Activated CD4-positive, alpha-beta T cell treated with anti-CD3 and anti-CD28 coated beads, Interleukin-2, amount 50 U/mL, for 48 hours (primary cell): Measurements from ENCODE around the gene MAPKAPK2.
A peak's percentile ranks its signal among the peaks of the same experiment; 100 is the strongest.
"Not testable (repeated sequence)": the region's sequence is repeated elsewhere in the genome, so short reads cannot be mapped to it uniquely, and the experiment has no call there.

ENCODE experiments used
- DNase-seq, 2 experiments: peaks; one replicate each; pipeline ENCODE4 v3.0.0-alpha.2; 2020

MAPKAPK2 gene

DNA sequence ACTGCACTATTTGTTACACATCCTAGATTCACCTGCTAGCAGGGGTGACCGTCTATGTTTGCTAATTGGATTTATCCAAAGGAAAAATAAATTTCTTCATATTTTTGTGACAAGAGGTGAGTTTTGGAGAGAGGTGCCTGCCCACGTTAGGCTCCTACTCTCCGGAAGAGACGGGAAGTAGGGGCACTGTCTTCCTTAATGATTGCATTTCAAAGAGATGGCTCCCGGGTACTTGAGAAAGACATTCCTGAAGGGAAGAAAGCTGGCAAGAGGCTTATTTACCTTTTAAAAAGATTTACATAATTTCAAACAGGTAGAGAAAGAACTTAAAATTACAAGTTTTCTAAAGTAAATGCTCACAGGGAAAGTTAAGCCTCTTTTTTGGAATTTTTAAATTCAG, 67.2 kb downstream of the MAPKAPK2 start:
- no peak for DNase-seq

DNA sequence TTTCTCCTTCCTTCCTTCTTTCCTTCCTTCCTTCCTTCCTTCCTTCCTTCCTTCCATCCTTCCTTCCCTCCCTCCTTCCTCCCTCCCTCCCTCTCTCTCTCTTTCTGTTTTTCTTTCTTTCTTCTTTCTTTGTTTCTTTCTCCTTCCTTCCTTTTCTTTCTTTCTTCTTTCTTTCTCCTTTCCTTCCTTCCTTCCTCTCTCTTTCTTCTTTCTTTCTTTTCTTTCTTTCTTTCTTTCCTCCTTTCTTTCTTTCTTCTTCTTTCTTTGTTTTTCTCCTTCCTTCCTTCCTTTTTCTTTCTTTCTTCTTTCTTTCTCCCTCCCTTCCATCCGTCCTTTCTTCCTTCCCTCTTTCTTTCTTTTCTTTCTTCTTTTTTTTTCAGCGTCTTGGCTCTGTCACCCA, 67.8 kb downstream of the MAPKAPK2 start:
- DNase-seq: no peak

DNA sequence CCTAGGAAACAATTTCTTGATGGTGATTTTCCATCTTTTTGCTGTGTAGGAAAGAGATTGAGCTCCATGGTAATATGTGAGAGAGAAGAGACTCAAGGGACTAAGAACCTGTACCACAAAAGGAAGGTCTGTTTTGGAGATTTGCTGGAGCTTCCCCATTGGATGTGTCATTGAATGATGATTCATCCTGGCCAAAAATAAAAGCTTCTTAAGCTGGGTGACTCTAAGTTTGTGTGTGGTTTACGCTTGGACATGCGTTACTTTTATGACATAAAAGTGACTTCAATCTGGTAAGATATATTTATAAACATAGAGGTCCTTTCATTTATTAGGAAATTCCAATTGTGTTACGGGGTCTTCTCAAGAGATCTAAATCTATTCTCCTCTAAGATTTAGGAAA, 68.4 kb downstream of the MAPKAPK2 start:
- no peak for DNase-seq

DNA sequence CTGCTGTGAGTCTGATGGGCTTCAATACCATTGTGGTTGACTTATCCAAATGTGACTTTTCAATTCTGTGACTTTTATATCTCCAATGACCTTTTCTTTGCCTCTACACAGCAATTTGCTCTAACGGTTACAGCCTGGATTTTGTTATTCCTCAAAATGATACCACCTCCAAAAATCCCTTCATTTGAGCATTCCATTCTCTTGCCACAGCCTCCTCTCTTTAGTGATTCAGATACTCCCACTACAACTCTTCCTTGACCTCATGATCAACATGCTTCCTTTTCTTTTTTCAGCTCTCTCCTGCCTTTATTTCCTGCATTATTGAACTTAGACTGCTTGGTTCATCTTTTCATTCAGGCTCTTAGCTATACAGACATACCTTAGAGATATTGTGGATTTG, 69.3 kb downstream of the MAPKAPK2 start:
- no peak for DNase-seq

DNA sequence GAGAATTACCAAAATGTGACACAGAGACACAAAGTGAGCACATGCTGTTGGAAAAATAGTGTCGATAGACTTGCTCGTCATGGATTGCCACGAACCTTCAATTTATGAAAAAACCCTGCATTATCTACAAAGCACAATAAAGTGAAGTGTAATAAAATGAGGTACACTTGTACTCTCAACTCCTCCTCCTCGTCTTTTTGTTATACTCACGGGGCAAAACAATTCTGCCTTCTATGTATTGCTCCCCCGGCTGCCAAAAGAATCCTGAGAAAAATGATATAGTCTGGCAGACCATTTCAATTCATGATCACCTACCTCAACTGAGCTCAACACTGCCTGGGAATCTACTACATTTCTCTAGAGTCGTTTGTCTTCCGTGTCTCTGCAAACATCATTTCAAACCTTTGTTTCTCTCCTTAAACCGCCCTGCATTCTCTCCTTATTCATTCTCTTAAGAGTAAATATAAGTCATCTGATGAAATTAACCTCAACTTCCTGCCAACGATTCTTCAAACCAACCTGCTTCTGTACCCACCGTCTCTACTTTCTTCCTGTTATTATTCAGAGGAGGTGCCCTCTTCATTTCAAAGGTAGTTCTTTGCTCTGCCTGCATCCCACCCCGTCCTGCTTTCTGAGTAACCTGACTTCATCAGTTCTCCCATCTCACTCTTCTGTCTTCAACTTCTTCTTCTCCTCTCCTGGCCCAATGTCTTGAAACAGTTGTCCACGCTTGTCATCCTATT, 73.0 kb downstream of the MAPKAPK2 start:
- DNase-seq: no peak

DNA sequence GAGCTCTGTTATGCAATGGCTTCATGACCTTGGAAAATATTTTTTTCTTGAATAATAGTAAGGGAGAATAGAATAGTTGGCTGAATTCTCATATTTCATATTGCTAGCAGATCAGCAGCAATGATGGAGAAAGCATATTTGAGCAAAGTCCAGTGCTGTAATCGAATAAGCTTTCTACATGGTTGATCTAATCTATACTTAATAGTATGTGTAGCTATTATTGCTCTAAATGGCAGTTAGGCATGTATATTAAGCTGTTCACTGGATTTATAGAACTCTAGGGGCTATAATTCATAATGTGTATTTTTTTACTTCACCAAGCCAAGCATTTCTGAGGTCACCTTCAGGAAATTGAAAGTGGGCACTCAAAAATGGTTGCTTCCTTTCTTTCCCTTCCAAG, 75.9 kb downstream of the MAPKAPK2 start:
- DNase-seq: no peak

DNA sequence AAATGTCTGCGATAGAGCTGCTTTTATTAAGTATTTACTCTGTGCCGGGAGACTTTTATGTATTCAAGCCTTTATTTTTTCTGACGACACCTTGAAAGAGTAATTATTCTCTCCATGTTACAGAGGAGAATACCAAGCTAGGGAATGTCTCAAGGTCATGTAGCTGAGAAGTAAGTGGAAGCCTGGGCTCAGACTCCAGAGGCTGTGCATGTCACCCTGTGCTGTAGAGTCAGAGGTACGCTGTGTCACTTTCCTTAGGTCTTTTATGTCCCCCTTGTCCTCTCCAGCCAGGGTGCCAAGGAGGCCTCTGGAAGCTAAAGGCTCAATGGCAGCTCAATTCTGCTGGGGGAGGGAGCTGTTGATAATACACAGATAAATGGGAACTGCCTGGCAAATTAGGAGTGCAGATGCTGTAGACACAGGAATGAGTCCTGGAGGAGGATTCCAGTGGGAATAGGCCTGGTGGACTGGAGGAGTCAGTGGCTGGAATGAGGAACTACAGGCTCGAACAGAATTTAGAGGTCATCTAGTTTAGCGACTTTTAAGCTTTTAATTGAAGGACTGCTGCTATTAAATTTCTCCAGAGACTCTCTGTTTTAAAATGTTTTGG, 76.6 kb downstream of the MAPKAPK2 start:
- DNase-seq: no peak

DNA sequence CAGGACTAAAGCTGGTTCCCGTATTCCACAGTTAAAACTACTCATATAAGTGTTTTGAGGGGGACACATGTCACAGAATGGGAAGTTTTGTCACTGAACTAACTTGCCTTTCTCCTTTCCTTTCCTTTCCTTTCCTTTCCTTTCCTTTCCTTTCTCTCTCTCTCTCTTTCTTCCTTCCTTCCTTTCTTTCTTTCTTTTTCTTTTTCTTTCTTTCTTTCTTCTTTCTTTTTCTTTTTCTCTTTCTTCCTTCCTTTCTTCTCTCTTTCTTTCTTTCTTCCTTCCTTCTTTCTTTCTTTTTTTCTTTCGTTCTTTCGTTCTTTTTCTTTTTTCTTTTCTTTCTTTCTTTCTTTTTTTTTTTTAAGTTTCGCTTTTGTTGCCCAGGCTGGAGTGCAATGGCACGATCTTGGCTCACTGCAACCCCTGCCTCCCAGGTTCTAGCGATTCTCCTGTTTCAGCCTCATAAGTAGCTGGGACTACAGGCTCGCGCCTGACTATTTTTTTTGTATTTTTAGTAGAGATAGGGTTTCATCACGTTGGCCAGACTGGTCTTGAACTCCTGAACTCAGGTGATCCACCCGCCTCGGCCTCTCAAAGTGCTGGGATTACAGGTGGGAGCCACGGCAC, 78.1 kb downstream of the MAPKAPK2 start:
- not testable (repeated sequence) for DNase-seq

DNA sequence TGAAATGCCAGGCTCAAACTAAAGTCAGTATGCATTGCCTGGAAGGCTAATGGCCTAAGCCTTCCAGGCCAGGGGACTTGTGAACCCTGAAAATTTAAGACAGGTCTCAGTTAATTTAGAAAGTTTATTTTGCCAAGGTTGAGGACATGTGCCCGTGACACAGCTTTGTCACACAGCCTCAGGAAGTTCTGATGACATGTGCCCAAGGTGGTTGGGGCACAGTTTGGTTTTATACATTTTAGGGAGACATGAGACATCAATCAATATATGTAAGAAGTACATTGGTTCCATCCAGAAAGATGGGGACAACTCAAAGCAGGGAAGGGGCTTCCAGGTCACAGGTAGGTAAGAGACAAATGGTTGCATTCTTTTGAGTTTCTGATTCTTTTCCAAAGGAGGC, 81.1 kb downstream of the MAPKAPK2 start:
- DNase-seq: not testable (repeated sequence)

DNA sequence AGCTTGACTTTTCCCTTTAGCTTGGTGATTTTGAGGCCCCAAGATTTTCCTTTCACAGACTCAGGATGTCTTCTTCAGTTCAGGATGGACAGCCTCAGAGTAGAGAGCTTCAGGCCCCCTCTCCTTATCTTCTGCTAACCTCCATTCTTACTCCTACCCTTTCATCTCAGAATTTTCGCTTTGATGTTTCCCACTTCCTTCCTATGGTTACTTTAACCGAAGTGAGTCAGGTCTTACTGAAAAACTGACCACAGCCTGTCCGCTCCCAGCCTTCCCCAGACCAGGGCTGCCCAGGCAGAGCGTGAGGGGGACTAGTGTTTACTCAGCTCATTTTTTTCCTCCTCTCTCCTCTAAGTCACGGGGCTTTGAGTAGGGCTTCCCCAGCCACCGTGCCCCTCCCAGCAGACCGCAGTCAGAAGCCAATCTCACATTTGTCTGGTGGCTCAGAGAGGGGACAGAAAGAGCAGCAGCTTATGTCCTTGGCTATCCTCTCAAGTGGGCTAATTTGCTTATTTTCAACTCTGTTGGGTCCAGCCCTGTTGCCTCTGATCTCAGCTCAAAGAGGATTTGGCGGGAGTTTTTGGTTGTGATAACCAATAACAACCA, 81.6 kb downstream of the MAPKAPK2 start:
- peak; percentile 61 to 75 for DNase-seq

DNA sequence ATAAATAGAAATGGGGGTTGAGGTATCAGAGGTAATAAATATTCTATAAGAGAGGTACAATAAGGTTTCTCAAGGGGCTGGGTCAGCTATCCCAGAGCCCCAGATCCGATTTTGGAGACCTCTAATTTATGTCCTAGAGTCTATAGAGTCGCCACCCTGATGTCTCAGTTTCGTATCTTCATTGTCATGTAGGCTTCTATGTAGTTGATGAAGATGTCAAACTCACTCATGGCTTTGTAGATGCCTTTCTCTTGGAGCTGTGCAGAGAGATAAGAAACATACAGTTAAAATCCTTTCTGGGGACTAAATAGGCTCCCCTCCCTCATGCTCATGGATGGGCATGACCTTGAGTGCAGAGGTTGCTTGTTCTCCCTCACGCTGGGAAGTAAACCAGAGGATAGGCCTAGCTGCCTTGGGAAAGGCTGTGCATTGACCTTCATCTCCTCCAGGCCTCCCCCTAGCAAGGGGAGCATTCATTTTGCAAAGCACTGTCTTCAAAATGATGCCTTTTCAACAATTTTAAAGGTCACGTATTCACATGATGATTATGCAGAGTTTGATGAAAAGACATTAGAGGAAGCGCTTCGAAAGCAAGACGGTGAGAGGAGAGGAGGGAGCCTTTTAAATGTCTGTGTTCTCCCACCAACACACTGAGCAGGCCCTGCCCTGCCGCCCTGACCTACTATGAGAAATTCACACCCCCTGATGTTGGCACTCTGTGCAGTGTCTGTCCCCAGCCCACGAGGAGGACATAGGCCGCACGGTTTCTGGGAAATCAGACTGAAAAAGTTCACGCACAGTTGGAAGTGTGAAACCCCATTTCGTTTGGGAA, 84.0 kb downstream of the MAPKAPK2 start:
- DNase-seq: no peak

DNA sequence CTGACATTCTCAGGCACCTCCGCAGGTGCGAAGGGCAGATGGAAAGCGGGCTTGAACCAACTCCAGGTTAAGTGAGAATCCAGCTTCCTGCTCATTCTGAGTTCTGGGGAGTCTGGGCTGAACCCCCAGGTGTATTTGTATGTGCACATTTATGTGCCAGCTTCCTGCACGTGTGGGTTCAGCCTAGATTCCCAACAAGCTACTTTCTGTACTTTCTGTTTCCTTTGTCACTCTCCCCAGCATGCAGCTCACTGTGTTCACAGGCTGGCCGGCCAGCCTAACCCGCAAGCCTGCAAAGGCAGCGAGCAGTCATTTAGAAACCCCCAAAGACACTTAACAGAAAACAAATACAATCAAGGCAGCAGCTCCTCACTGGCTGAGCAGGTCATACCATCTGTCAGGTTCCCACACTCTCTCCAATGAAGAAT, 84.6 kb downstream of the MAPKAPK2 start:
- peak; percentile 61 to 72 for DNase-seq

DNA sequence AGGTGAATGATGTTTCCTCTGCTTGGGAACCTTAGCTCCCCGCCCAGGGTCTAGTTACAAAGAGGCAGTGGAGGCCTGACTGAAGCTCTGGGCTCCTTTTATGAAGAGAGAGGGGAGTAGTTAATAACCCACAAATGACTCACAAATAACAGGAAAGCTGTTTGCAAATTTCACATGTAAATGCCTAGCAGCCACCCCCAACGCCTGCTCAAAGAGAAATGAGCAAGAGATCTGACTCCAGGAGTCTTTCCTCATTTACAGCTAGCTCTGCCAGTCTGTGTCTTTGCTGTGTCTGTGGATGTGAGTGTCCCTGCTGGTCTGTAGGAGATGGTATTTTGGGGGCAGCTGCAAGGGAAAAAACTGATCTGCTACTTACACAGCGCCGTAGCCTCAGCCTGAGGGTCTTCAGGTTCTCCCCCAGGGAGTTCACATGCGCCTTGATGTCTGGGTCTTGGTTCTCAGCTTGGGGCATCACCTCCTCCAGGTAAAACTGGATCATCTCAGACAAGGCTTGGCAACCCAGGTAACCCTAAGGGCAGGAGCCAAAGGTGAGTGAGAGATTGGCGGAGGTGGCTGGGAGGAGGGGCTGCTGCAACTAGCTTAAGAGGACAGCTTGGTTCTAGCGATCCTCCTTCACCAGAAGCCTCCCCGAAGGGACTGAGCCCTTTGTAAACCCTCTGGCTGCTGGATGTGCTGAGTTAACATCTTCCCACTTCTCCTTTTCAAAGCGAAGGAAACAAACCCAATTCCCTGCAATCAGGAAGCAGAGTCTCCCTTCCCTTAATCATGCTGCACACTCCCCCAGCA, 86.0 kb downstream of the MAPKAPK2 start, which contains the start of gene IL19:
Gene IL19, plus strand, starts transcription at position 243 of the 807 bp plus-strand sequence. CDS start 65,890 bp downstream, outside the sequence.
- DNase-seq: no peak

DNA sequence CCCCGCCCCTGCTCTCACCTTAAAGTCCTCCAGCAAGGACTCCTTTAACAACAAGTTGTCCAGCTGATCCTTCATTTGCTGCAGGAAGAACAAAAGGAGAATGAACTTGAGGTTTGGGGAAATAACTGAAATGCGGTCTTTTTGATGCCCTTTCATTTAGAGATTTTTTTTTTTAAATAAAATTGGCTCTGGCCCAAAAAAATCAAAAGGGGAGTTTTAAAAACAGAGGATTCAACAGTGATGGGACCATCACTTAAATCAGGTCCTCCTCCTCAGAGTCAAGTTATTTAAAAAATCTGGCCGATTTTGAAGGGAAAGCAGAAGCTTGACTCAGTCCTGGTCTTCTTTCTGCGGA, 86.6 kb downstream of the MAPKAPK2 start:
- DNase-seq: no peak

DNA sequence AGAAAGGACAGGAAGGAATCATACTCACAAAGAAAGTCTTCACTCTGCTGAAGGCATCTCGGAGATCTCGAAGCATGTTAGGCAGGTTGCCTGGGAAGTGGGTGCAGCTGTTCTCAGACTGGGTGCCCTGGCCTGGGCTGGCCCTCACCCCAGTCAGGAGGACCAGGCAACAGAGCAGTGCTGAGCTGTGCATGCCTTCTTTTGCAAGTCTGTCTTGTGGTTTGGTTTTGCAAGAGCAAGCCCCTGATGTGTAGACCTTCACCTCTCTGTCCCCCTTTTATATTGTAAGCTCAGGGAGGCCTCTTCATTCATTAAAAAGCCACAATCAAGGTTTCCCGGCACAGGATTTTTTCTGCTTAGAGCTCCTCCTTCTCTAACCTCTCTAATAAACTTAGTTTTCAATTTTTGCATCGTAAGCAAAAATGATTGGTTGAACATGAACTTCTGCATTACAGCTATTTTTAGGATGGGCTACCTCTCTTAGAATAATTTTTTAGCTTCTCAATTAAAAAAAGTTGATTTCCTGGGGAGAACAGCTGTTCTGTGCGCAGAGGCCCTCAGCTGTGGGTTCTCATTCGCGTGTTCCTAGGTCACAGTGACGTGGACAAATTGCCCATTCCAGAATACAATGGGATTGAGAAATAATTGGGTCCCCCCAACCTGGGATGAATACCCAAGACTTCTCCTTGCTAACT, 87.7 kb downstream of the MAPKAPK2 start, which contains the start of gene IL10:
Gene IL10, minus strand, starts transcription at position 252 of the 695 bp plus-strand sequence. Its CDS starts 59 bp downstream, at position 193.
- DNase-seq: no peak

DNA sequence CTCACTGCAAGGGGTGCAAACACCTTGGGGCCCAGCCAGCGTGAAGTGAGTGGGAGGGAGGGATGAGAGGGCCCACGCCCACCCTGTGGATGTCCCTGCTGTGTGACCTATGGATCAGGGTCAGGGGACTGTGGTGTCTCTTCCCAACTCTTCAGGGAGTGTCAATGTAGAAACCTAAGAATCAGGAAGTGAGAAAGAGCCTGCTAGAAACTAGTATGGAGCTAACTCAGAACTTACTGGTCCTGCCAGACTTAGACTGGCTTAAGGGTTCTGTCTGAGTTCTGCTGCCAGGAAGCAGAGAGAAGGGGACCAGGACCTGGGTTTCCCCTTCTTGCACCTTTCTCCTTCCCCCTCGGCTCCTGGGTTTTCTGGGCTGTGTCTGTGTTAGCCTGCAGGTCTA, 89.4 kb downstream of the MAPKAPK2 start:
- DNase-seq: no peak

DNA sequence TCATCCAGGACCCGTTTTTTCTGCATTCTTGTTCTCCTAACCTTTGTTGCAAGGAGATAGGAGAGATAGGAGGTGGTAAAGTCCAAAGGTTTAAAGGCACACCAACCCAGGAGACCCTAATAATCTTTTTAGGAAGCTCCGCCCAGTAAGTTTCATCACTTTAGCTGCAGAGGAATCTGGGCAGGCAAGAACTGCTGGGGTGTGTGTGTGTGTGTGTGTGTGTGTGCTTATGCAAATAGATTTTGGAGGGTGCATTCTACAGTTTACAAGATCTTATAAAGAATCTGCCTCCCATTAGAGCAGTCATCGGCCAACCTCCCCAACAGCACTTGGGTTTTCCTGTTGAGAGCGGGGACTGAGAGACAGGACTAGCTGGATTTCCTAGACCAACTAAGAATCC, 91.5 kb downstream of the MAPKAPK2 start:
- no peak for DNase-seq

DNA sequence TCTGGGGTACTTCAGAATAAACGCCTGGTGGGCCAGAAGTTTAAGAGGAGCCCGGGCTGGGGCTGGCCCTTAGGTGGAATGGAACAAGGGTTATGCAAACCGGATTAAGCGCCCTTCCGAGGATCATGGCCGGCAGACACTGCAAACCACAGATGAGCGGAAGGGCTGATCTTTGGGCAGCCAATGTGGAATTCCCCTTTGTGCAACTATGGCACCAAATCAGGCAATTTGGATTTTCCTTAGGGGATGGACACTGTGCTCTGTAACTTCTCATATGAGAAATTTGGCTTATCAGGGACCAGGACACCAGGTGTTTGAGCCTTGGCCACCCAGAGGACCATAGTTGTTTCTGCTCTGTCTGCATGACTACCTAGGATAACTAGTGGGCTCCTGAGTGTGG, 93.3 kb downstream of the MAPKAPK2 start:
- no peak for DNase-seq

DNA sequence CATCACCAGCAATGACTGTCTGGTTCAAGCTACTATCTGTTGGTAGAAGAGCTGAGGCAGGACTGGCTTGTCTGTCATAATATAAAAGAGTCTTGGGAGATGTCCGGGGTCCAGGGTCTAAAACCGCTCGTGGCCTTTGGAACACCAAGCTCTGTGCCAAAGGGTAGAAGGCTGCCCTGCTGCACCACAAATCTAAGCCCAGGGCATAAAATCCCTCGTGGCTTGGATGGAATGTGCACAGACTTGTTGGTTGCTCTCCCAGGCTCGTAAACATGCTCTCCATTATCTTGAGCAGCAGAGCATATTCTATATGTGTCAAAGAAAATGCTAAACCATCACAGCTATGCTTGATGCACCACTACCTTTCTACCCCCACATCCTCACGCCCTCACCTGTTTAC, 94.2 kb downstream of the MAPKAPK2 start:
- not testable (repeated sequence) for DNase-seq

DNA sequence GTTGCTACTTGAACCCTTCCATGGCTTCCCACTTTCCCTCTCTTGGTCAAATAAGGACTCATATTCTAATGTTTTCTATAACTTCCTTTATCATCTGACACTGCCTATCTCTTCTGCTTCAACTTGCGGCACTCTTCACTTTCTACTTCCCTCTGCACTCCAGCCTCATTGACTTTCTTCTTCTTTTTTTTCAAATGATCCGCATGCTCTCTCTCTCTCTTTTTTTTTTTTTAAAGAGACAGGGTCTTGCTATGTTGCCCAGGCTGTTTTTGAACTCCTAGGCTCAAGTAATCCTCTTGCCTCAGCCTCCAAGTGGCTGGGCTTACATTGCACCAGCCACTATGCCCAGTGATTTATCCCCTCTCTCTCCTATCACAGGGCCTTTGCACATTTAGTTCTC, 94.9 kb downstream of the MAPKAPK2 start:
- DNase-seq: no peak

DNA sequence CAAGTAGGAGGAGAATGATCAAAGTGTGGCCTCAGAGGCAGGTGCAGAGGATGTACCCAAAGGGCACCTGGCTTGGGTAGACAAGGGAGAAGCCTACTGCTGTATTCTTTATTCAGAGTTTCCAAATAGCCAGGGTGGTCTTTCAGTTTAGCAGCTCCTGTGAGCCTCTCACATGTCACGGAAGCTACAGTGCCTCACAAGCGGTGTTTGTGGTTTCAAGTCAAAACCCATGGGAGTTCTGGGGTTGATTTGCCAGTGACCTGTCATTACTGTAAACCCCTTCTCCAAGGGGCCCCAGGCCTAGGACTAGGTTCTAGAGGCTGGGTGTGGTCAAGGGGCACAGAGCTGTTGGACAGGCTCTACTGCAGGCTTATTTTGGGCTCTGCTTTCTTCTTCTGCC, 97.7 kb downstream of the MAPKAPK2 start:
- no peak for DNase-seq
